Astrocyte (in vitro differentiated cells and primary cell): ENCODE results near the gene TMEM238. TPM values are rescaled to one million over a fixed set of nuclear protein-coding genes. Genes with fewer than 3 reads are reported as not detected.

Experiments used
- DNase-seq: peaks from one replicate; pipeline ENCODE4 v3.0.0-alpha.2; 2010; ENCODE audit warnings: low read depth
- FAIRE-seq: peaks from 2 replicates; lab custom pipeline; 2011; peaks lifted over from hg19 to GRCh38; lab: Jason Lieb, UNC
- H2AFZ ChIP-seq: 2 replicates; pipeline ENCODE4 v1.6.0; 2012; ENCODE audit warnings: low read depth, low read length, inconsistent platforms
- H3K27ac ChIP-seq: 2 replicates; pipeline ENCODE4 v1.5.1; 2011; ENCODE audit warnings: low read depth, low read length, inconsistent platforms
- H3K27me3 ChIP-seq: 2 replicates; pipeline ENCODE4 v1.6.0; 2011; ENCODE audit warnings: low read length, inconsistent platforms; ENCODE audit not compliant: insufficient read depth
- H3K36me3 ChIP-seq: 2 replicates; pipeline ENCODE4 v1.5.1; 2011; ENCODE audit warnings: low read length, inconsistent platforms; ENCODE audit not compliant: insufficient read depth
- H3K4me1 ChIP-seq: 2 replicates; pipeline ENCODE4 v1.5.1; 2011; ENCODE audit warnings: low read length, inconsistent platforms; ENCODE audit not compliant: insufficient read depth
- H3K4me2 ChIP-seq: 2 replicates; pipeline ENCODE4 v1.6.0; 2012; ENCODE audit warnings: low read length, inconsistent platforms
- H3K4me3 ChIP-seq: 2 replicates; pipeline ENCODE4 v1.5.1; 2011; ENCODE audit warnings: low read depth, mild to moderate bottlenecking, low read length, inconsistent platforms; ENCODE audit not compliant: insufficient read depth
- H3K79me2 ChIP-seq: 2 replicates; pipeline ENCODE4 v1.6.0; 2012; ENCODE audit warnings: mild to moderate bottlenecking, low read length, inconsistent platforms; ENCODE audit not compliant: insufficient read depth
- H3K9ac ChIP-seq: 2 replicates; pipeline ENCODE4 v1.6.0; 2012; ENCODE audit warnings: mild to moderate bottlenecking, low read length, inconsistent platforms
- H3K9me3 ChIP-seq: 2 replicates; pipeline ENCODE4 v1.5.1; 2012; ENCODE audit warnings: low read depth, mild to moderate bottlenecking, low read length, inconsistent platforms; ENCODE audit not compliant: insufficient read depth
- H4K20me1 ChIP-seq: 2 replicates; pipeline ENCODE4 v1.6.0; 2012; ENCODE audit warnings: low read length, inconsistent platforms; ENCODE audit not compliant: insufficient read depth
- H3K27ac Mint-ChIP-seq: one replicate; pipeline ENCODE4 v1.8.0; 2021; ENCODE audit warnings: mild to moderate bottlenecking, mixed read lengths; ENCODE audit not compliant: unreplicated experiment
- H3K27me3 Mint-ChIP-seq: one replicate; pipeline ENCODE4 v1.8.0; 2021; ENCODE audit warnings: low read depth, mixed read lengths; ENCODE audit not compliant: unreplicated experiment
- H3K36me3 Mint-ChIP-seq: one replicate; pipeline ENCODE4 v1.8.0; 2021; ENCODE audit warnings: low read depth, mixed read lengths; ENCODE audit not compliant: unreplicated experiment
- H3K4me1 Mint-ChIP-seq: one replicate; pipeline ENCODE4 v1.8.0; 2021; ENCODE audit warnings: low read depth, mixed read lengths; ENCODE audit not compliant: unreplicated experiment
- H3K4me3 Mint-ChIP-seq: one replicate; pipeline ENCODE4 v1.8.0; 2021; ENCODE audit warnings: mild to moderate bottlenecking, moderate library complexity, mixed read lengths; ENCODE audit not compliant: unreplicated experiment
- H3K9me3 Mint-ChIP-seq: one replicate; pipeline ENCODE4 v1.8.0; 2021; ENCODE audit warnings: mild to moderate bottlenecking, mixed read lengths; ENCODE audit not compliant: unreplicated experiment
- EZH2 ChIP-seq: IDR thresholded peaks from 2 replicates; pipeline ENCODE4 v1.6.1; 2012; ENCODE audit warnings: mild to moderate bottlenecking, low read length, inconsistent platforms; ENCODE audit not compliant: insufficient read depth
- total RNA-seq: library from RNA; stranded (reverse); gene quantifications from 2 replicates; pipeline ENCODE4 v1.2.1, GENCODE V29; 2021
- TF ChIP-seq, protein P1 (sequence below): IDR thresholded peaks from 2 replicates; pipeline ENCODE4 v1.5.1; 2011; ENCODE audit warnings: low read depth, mild to moderate bottlenecking, inconsistent platforms, low read length, moderate library complexity; ENCODE audit not compliant: insufficient read depth

The TMEM238 gene
- total RNA-seq, 1 donor from 2014 or later = 2.1 TPM

DNA sequence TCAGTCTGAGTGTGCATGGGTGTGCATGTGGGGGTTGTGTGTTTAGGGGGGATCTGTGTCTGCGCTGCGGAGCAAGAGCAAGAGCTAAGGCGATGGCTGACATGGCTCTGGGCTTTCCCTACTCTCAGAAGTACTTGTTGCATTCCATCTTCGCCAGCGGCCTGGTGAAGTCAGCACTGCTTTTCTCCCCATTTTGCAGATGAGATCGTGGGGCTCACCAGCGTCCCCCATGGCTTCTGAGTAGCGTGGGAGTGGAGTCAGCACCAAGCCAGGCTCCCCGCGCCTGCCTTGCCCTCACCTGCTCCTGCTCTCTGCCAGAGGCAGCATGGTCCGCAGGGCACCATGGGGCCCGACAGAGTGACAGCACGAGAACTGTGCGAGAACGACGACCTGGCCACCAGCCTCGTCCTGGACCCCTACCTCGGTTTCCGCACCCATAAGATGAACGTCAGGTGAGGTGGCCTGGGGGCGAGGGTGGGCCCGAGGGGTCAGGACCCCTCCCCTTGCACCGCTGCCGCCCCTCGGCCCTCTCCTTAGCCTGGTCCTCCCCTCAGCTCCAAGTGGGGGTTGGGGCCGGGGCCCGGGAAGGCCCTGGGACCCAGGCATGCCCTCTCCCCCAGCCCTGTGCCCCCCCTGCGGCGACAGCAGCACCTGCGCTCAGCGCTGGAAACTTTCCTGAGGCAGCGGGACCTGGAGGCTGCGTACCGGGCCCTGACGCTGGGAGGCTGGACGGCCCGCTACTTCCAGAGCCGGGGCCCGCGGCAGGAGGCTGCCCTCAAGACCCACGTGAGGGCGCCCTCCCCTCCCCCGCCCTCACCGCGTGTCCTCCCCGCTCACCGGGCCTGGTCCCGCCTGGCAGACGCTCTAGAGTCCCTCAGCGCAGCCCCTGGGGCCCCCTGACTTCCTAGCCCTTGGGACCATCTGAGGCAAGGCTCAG lies 42.2 kb downstream of the TMEM238 start:
- H3K27ac Mint-ChIP-seq = no peak overlapping the region
- no peaks in the 10 kb centered on the region for H3K27me3 Mint-ChIP-seq
- no peak overlapping the region for H3K27ac ChIP-seq
- DNase-seq = no peak
- H2AFZ ChIP-seq = no peak overlapping the region
- H3K9me3 ChIP-seq = no peaks in the 10 kb centered on the region
- H3K4me2 ChIP-seq = peak overlapping the region; percentile 100
- no peak overlapping the region for H3K4me3 ChIP-seq
- peaks cover 10% of the 10 kb centered on the region for H3K79me2 ChIP-seq
- no peak for FAIRE-seq
- peaks cover 17% of the 10 kb centered on the region for H3K4me1 Mint-ChIP-seq
- peaks cover 6% of the 10 kb centered on the region for H4K20me1 ChIP-seq
- no peak overlapping the region for H3K9ac ChIP-seq
- H3K4me1 ChIP-seq = peaks cover 25% of the 10 kb centered on the region
- peaks cover under 1% of the 10 kb centered on the region for H3K27me3 ChIP-seq
- no peak for TF ChIP-seq EZH2
- TF ChIP-seq, protein P1, sequence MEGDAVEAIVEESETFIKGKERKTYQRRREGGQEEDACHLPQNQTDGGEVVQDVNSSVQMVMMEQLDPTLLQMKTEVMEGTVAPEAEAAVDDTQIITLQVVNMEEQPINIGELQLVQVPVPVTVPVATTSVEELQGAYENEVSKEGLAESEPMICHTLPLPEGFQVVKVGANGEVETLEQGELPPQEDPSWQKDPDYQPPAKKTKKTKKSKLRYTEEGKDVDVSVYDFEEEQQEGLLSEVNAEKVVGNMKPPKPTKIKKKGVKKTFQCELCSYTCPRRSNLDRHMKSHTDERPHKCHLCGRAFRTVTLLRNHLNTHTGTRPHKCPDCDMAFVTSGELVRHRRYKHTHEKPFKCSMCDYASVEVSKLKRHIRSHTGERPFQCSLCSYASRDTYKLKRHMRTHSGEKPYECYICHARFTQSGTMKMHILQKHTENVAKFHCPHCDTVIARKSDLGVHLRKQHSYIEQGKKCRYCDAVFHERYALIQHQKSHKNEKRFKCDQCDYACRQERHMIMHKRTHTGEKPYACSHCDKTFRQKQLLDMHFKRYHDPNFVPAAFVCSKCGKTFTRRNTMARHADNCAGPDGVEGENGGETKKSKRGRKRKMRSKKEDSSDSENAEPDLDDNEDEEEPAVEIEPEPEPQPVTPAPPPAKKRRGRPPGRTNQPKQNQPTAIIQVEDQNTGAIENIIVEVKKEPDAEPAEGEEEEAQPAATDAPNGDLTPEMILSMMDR = no peak
- H3K36me3 Mint-ChIP-seq = peaks cover 8% of the 10 kb centered on the region
- no peaks in the 10 kb centered on the region for H3K36me3 ChIP-seq
- H3K9me3 Mint-ChIP-seq = peaks cover 3% of the 10 kb centered on the region
- H3K4me3 Mint-ChIP-seq = peak overlapping the region; percentile 75

DNA sequence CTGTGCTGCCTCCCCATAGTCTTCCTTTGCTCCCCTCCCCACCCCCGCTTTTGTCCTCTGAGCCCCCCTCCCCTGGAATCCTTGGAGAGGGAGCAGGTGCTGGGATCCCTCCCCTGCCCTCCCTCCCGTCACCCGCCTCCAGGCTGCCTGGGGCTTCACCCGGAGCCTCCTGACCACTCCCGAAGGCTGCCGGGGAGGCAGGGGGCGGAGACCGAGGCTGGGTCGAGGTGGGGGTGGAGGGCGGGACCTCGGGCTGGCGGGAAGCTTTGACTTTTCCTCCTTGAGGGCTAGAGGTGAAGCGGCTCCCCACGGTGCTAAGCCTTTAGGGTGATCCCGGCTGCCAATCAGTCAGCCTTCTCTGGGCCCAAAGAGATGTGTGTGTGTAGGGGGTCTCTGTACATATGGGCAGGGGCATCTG lies 42.9 kb downstream of the TMEM238 start:
- H3K27me3 ChIP-seq = peaks cover 4% of the 10 kb centered on the region
- no peak overlapping the region for H3K27ac ChIP-seq
- Mint-ChIP-seq H3K4me1 (peaks cover 17% of the 10 kb centered on the region), H3K27me3 (no peaks in the 10 kb centered on the region), H3K9me3 (peaks cover 3% of the 10 kb centered on the region), H3K27ac (no peak overlapping the region), H3K36me3 (peaks cover 8% of the 10 kb centered on the region), H3K4me3 (peak overlapping the region; percentile 88)
- TF ChIP-seq, protein P1 = no peak
- no peak for TF ChIP-seq EZH2
- no peaks in the 10 kb centered on the region for H3K36me3 ChIP-seq
- peaks cover 6% of the 10 kb centered on the region for H4K20me1 ChIP-seq
- H3K9me3 ChIP-seq = no peaks in the 10 kb centered on the region
- H3K9ac ChIP-seq = peak overlapping the region; percentile 92
- H3K4me2 ChIP-seq = peak overlapping the region; percentile 100
- DNase-seq = peak; percentile 23
- peak overlapping the region; percentile 69 for H3K4me3 ChIP-seq
- H3K4me1 ChIP-seq = peaks cover 25% of the 10 kb centered on the region
- no peak for FAIRE-seq
- H3K79me2 ChIP-seq = peaks cover 10% of the 10 kb centered on the region
- no peak overlapping the region for H2AFZ ChIP-seq

DNA sequence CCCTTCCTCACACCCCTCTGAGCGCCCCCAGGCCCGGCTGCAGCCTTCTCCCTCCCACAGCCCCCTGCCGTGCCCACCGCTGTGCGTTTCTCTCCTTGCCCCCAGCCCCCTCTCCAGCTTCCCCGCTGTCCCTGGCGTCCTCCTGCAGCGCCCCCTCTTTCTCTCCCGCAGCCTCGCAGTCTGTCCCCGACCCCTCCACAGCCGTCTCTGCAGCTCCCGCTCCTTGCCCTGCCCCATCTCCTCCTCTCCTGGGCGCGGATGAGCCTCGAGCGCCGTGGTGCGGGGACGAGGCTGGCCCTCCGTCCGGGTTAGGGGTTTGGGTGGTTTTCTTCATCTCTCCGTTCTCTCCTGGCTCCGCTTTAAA lies 43.3 kb downstream of the TMEM238 start:
- H3K9me3 Mint-ChIP-seq = peaks cover 3% of the 10 kb centered on the region
- Histone ChIP-seq H3K79me2 (peaks cover 10% of the 10 kb centered on the region), H2AFZ (no peak overlapping the region), H3K36me3 (no peaks in the 10 kb centered on the region), H3K4me2 (peak overlapping the region; percentile 100), H3K4me1 (peaks cover 25% of the 10 kb centered on the region), H3K9me3 (no peaks in the 10 kb centered on the region), H3K9ac (peak overlapping the region; percentile 92), H4K20me1 (peaks cover 6% of the 10 kb centered on the region), H3K27ac (no peak overlapping the region), H3K27me3 (peaks cover 4% of the 10 kb centered on the region), H3K4me3 (peak overlapping the region; percentile 69)
- peaks cover 8% of the 10 kb centered on the region for H3K36me3 Mint-ChIP-seq
- DNase-seq (no peak), FAIRE-seq (no peak)
- H3K27me3 Mint-ChIP-seq = no peaks in the 10 kb centered on the region
- peaks cover 17% of the 10 kb centered on the region for H3K4me1 Mint-ChIP-seq
- H3K27ac Mint-ChIP-seq = peak overlapping the region; percentile 53
- peak overlapping the region; percentile 88 for H3K4me3 Mint-ChIP-seq
- TF ChIP-seq, protein P1 = no peak
- no peak for TF ChIP-seq EZH2
